Measurements from ENCODE around the gene IL36A. TPM values are rescaled to one million over a fixed set of nuclear protein-coding genes. Genes with fewer than 3 reads are reported as not detected.

IL36A gene
- total RNA-seq, 1 donor from 2014 or later: not detected

GRCh38 chr2:112994648-112995047 lies 10.6 kb upstream of the IL36A start:
- H3K9me3 Mint-ChIP-seq (ENCODE audit: low read depth): peaks cover 9% of the 10 kb centered on the region
- DNase-seq (ENCODE audit: low spot score, unreplicated experiment): no peak

GRCh38 chr2:112995346-112995920 lies 9.8 kb upstream of the IL36A start:
- Mint-ChIP-seq H3K36me3 (ENCODE audit: insufficient read depth) (no peaks in the 10 kb centered on the region), H3K27me3 (peaks cover 30% of the 10 kb centered on the region), H3K9me3 (ENCODE audit: low read depth) (peaks cover 15% of the 10 kb centered on the region), H3K27ac (no peak overlapping the region), H3K4me1 (ENCODE audit: low read depth) (no peaks in the 10 kb centered on the region), H3K4me3 (ENCODE audit: low read depth) (no peak overlapping the region)
- DNase-seq (ENCODE audit: low spot score, unreplicated experiment): no peak
- no peak for TF ChIP-seq CTCF (IDR thresholded peaks at IDR 0.05; ENCODE audit: unreplicated experiment)

More at GRCh38 chr2:112994648-112995047, 10.6 kb upstream of the IL36A start:
- H3K36me3 Mint-ChIP-seq (ENCODE audit: insufficient read depth): no peaks in the 10 kb centered on the region
- no peak overlapping the region for H3K27ac Mint-ChIP-seq
- TF ChIP-seq CTCF (IDR thresholded peaks at IDR 0.05; ENCODE audit: unreplicated experiment): no peak
- H3K4me3 Mint-ChIP-seq (ENCODE audit: low read depth): no peak overlapping the region
- H3K4me1 Mint-ChIP-seq (ENCODE audit: low read depth): no peaks in the 10 kb centered on the region
- H3K27me3 Mint-ChIP-seq: peaks cover 30% of the 10 kb centered on the region

GRCh38 chr2:112996635-112997034 lies 8.6 kb upstream of the IL36A start:
- Mint-ChIP-seq H3K27ac (no peak overlapping the region), H3K27me3 (peaks cover 36% of the 10 kb centered on the region), H3K36me3 (ENCODE audit: insufficient read depth) (no peaks in the 10 kb centered on the region), H3K4me1 (ENCODE audit: low read depth) (no peaks in the 10 kb centered on the region), H3K9me3 (ENCODE audit: low read depth) (peaks cover 27% of the 10 kb centered on the region), H3K4me3 (ENCODE audit: low read depth) (no peak overlapping the region)
- no peak for TF ChIP-seq CTCF (IDR thresholded peaks at IDR 0.05; ENCODE audit: unreplicated experiment)
- DNase-seq (ENCODE audit: low spot score, unreplicated experiment): no peak

- no peaks in the 10 kb centered on the region for H3K4me1 Mint-ChIP-seq (ENCODE audit: low read depth)
- H3K9me3 Mint-ChIP-seq (ENCODE audit: low read depth): peaks cover 25% of the 10 kb centered on the region
- no peak overlapping the region for H3K27ac Mint-ChIP-seq
- DNase-seq (ENCODE audit: low spot score, unreplicated experiment): no peak
- TF ChIP-seq CTCF (IDR thresholded peaks at IDR 0.05; ENCODE audit: unreplicated experiment): no peak
- peaks cover 34% of the 10 kb centered on the region for H3K27me3 Mint-ChIP-seq
- no peaks in the 10 kb centered on the region for H3K36me3 Mint-ChIP-seq (ENCODE audit: insufficient read depth)
- no peak overlapping the region for H3K4me3 Mint-ChIP-seq (ENCODE audit: low read depth)
Measured at GRCh38 chr2:112997151-112997550, 8.1 kb upstream of the IL36A start.

- no peaks in the 10 kb centered on the region for H3K36me3 Mint-ChIP-seq (ENCODE audit: insufficient read depth)
- no peak for DNase-seq (ENCODE audit: low spot score, unreplicated experiment)
- no peaks in the 10 kb centered on the region for H3K4me1 Mint-ChIP-seq (ENCODE audit: low read depth)
- H3K9me3 Mint-ChIP-seq (ENCODE audit: low read depth): peaks cover 23% of the 10 kb centered on the region
- H3K27me3 Mint-ChIP-seq: peaks cover 24% of the 10 kb centered on the region
- H3K4me3 Mint-ChIP-seq (ENCODE audit: low read depth): no peak overlapping the region
- no peak for TF ChIP-seq CTCF (IDR thresholded peaks at IDR 0.05; ENCODE audit: unreplicated experiment)
- no peak overlapping the region for H3K27ac Mint-ChIP-seq
Measured at GRCh38 chr2:113000436-113000835, 4.8 kb upstream of the IL36A start.

Measured in progenitor cell of endocrine pancreas (in vitro differentiated cells).